22Rv1 (cell line): ENCODE data around the gene TIMP1.

Source experiments
- H3K27ac ChIP-seq: fragments of 450-650 bp; 2 replicates; pipeline ENCODE4 v1.5.1; 2017
- CTCF ChIP-seq: fragments of 450-650 bp; IDR thresholded peaks from 2 replicates; pipeline ENCODE4 v1.5.1; 2017; ENCODE audit warnings: mild to moderate bottlenecking
- ZFX ChIP-seq: fragments of 450-650 bp; IDR thresholded peaks from 2 replicates; pipeline ENCODE4 v1.6.1; 2017; ENCODE audit warnings: antibody characterized with exemption, borderline replicate concordance

TIMP1 gene

GRCh38 chrX:47629419-47630200, 47.4 kb downstream of the TIMP1 start, which contains the start of gene CFP:
CFP (minus strand) TSS chrX:47629930; CDS start chrX:47629844, 86 bp downstream.
- H3K27ac ChIP-seq = no peak within 1 kb of the TSS
- TF ChIP-seq ZFX (no peak), CTCF (no peak)

- no peak overlapping the region for H3K27ac ChIP-seq
- no peak for TF ChIP-seq CTCF
- TF ChIP-seq ZFX = no peak
Measured at GRCh38 chrX:47631676-47632075, 49.4 kb downstream of the TIMP1 start.

- no peak overlapping the region for H3K27ac ChIP-seq
- TF ChIP-seq CTCF (no peak), ZFX (no peak)
Measured at GRCh38 chrX:47632666-47633065, 50.4 kb downstream of the TIMP1 start.

GRCh38 chrX:47633689-47634590, 51.7 kb downstream of the TIMP1 start:
- H3K27ac ChIP-seq = no peak overlapping the region
- TF ChIP-seq ZFX (no peak), CTCF (no peak)

- H3K27ac ChIP-seq = no peak overlapping the region
- TF ChIP-seq CTCF (no peak), ZFX (no peak)
Measured at GRCh38 chrX:47634871-47635575, 52.8 kb downstream of the TIMP1 start.
